Adipocyte (in vitro differentiated cells): ENCODE data around the gene AFAP1.

Experiments
- DNase-seq: peaks from one replicate; pipeline ENCODE4 v3.0.0-alpha.2; 2015; ENCODE audit warnings: low read depth
- H3K27me3 ChIP-seq: replicated peaks from 2 replicates; pipeline ENCODE4 v1.7.0; 2013; ENCODE audit warnings: mild to moderate bottlenecking, low read length, moderate library complexity; ENCODE audit not compliant: control insufficient read depth, insufficient read depth
- H3K36me3 ChIP-seq: 2 replicates; pipeline ENCODE4 v1.7.0; 2013; ENCODE audit warnings: low read length, mild to moderate bottlenecking, moderate library complexity; ENCODE audit not compliant: control insufficient read depth, insufficient read depth, severe bottlenecking
- H3K4me1 ChIP-seq: 2 replicates; pipeline ENCODE4 v1.7.0; 2013; ENCODE audit warnings: mild to moderate bottlenecking, low read length, moderate library complexity; ENCODE audit not compliant: control insufficient read depth, insufficient read depth
- H3K4me3 ChIP-seq: 2 replicates; pipeline ENCODE4 v1.7.0; 2013; ENCODE audit warnings: mild to moderate bottlenecking, low read length, moderate library complexity
- H3K9ac ChIP-seq: 2 replicates; pipeline ENCODE4 v1.7.0; 2013; ENCODE audit warnings: mild to moderate bottlenecking, low read length, moderate library complexity
- H3K9me3 ChIP-seq: 2 replicates; pipeline ENCODE4 v1.7.0; 2013; ENCODE audit warnings: mild to moderate bottlenecking, low read length, moderate library complexity; ENCODE audit not compliant: control insufficient read depth

The AFAP1 gene

GRCh38 chr4:7885216-7886006, 54.2 kb downstream of the AFAP1 start:
- Histone ChIP-seq H3K4me1 (peaks cover 42% of the 10 kb centered on the region), H3K4me3 (peak overlapping the region; percentile 53), H3K9ac (peak overlapping the region; percentile 14), H3K9me3 (peaks cover 8% of the 10 kb centered on the region), H3K27me3 (no peaks in the 10 kb centered on the region), H3K36me3 (peaks cover 8% of the 10 kb centered on the region)
- DNase-seq: no peak

DNA sequence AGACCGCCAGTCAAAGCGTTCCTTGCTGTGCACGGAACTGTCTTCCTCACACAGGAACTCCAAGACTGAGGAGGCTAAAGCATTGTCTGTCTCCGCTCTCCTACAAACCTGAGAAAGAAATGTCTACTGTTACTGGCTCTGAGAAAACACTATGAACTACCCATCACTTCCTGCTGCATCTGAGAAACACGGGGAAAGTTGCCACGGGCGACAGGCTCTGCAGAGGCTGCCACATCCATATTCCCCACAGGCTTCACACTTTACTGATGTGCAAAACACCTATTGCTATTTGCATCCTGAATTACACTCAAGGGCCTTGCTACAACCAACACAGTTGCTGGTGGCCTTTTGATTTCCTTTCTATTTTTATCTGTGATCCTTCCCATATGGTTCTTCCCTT, 59.0 kb downstream of the AFAP1 start:
- Histone ChIP-seq H3K9me3 (no peaks in the 10 kb centered on the region), H3K9ac (no peak overlapping the region), H3K27me3 (no peaks in the 10 kb centered on the region), H3K36me3 (peaks cover 8% of the 10 kb centered on the region), H3K4me1 (peaks cover 43% of the 10 kb centered on the region), H3K4me3 (no peak overlapping the region)
- no peak for DNase-seq

GRCh38 chr4:7879127-7879526, 60.5 kb downstream of the AFAP1 start:
- Histone ChIP-seq H3K4me3 (no peak overlapping the region), H3K9ac (peak overlapping the region; percentile 12), H3K9me3 (no peaks in the 10 kb centered on the region), H3K4me1 (peaks cover 35% of the 10 kb centered on the region), H3K27me3 (no peaks in the 10 kb centered on the region), H3K36me3 (no peaks in the 10 kb centered on the region)
- DNase-seq: no peak

DNA sequence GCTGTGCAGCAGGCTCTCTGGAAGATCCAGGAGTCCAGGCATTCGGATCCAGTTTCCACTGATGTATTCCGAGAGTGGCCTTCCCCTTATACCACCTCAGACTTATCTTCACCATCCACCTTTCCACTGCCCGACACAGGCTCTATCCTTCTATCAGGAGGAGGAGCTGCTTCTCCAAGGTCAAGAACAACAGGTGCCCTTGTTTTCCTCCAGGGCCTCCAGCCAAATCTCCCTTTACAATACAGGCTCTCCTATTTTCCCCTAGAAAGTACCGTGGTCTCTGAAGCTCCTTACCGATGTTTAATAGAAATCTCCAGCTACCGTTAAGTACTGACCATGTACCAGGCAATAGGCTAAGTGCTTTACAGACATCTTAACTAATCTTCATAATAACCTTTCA, 61.3 kb downstream of the AFAP1 start:
- Histone ChIP-seq H3K36me3 (no peaks in the 10 kb centered on the region), H3K4me1 (peaks cover 43% of the 10 kb centered on the region), H3K4me3 (no peak overlapping the region), H3K27me3 (no peaks in the 10 kb centered on the region), H3K9ac (no peak overlapping the region), H3K9me3 (no peaks in the 10 kb centered on the region)
- no peak for DNase-seq

GRCh38 chr4:7877176-7877575, 62.5 kb downstream of the AFAP1 start:
- no peak for DNase-seq
- no peaks in the 10 kb centered on the region for H3K36me3 ChIP-seq
- no peak overlapping the region for H3K9ac ChIP-seq
- H3K27me3 ChIP-seq: no peaks in the 10 kb centered on the region
- no peak overlapping the region for H3K4me3 ChIP-seq
- no peaks in the 10 kb centered on the region for H3K9me3 ChIP-seq
- peaks cover 46% of the 10 kb centered on the region for H3K4me1 ChIP-seq

- Histone ChIP-seq H3K9me3 (no peaks in the 10 kb centered on the region), H3K27me3 (no peaks in the 10 kb centered on the region), H3K4me1 (peaks cover 48% of the 10 kb centered on the region), H3K9ac (peak overlapping the region; percentile 13), H3K4me3 (peak overlapping the region; percentile 49), H3K36me3 (peaks cover 2% of the 10 kb centered on the region)
- no peak for DNase-seq
These were observed 63.3 kb downstream of the AFAP1 start for GRCh38 chr4:7876201-7876875.

DNA sequence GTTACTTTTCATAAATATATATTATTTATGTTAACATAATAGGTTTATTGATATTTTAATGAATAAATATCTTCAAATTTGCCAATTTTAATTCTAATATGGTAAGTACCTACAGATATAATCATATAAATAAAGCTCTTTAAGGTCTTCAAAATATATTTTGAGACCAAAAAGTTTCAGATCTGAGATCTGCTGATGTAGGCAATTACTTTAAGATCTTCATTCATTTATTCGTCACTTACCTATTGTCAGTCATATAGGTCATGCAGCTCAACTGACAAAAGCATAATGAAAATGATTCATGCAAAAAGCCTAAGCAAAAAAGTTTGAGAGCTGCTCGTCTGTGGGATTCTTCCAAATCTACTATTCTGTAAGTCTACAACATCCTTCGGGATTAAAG, 64.8 kb downstream of the AFAP1 start:
- H3K36me3 ChIP-seq: peaks cover 17% of the 10 kb centered on the region
- no peak overlapping the region for H3K9ac ChIP-seq
- H3K9me3 ChIP-seq: no peaks in the 10 kb centered on the region
- H3K4me3 ChIP-seq: no peak overlapping the region
- no peak for DNase-seq
- peaks cover 59% of the 10 kb centered on the region for H3K4me1 ChIP-seq
- no peaks in the 10 kb centered on the region for H3K27me3 ChIP-seq

DNA sequence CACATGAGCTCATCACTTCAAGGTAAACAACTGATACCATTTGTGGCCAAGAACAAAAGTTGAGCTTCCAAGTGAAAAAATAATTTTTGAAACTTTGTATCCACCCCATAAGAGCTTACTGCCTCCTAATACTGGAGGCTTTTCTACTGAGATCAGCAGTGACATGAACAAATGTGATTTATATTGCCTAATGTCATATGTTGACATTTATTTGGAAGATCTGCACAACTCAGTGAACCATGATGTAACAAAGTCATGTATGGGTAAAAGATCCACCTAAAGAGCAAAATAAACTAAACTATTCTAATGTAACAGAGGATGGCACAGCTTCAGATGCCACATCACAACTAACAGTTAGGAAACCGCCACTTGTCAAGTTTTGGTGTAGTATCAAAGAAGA, 65.8 kb downstream of the AFAP1 start:
- no peaks in the 10 kb centered on the region for H3K9me3 ChIP-seq
- H3K36me3 ChIP-seq: peaks cover 25% of the 10 kb centered on the region
- no peak overlapping the region for H3K9ac ChIP-seq
- peaks cover 49% of the 10 kb centered on the region for H3K4me1 ChIP-seq
- no peaks in the 10 kb centered on the region for H3K27me3 ChIP-seq
- DNase-seq: no peak
- H3K4me3 ChIP-seq: no peak overlapping the region

GRCh38 chr4:7872264-7872771, 67.3 kb downstream of the AFAP1 start:
- Histone ChIP-seq H3K4me1 (peaks cover 57% of the 10 kb centered on the region), H3K4me3 (peak overlapping the region; percentile 62), H3K27me3 (no peaks in the 10 kb centered on the region), H3K9ac (peak overlapping the region; percentile 30), H3K36me3 (peaks cover 39% of the 10 kb centered on the region), H3K9me3 (no peaks in the 10 kb centered on the region)
- DNase-seq: peak; percentile 95

DNA sequence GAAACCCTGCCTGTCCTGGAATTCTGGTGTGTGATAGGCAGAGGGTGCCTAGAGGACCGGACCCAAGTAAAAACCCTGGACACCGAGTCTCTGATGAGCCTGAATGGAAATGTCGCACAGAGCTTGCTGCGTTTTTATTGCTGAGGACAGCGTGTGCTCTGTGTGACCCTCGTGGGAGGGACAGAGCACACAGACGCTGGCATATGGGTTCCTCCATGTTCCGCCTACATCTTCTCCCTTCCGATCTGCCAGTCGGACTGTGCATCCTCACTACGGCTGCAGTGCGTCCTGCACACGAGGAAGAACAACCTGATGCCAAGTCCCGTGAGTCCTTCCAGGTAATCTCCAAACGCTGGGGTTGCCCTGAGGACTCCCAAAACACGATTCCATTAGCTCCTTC, 68.3 kb downstream of the AFAP1 start:
- Histone ChIP-seq H3K36me3 (peaks cover 41% of the 10 kb centered on the region), H3K4me3 (peak overlapping the region; percentile 62), H3K27me3 (no peaks in the 10 kb centered on the region), H3K9me3 (no peaks in the 10 kb centered on the region), H3K9ac (peak overlapping the region; percentile 30), H3K4me1 (peaks cover 57% of the 10 kb centered on the region)
- DNase-seq: no peak

DNA sequence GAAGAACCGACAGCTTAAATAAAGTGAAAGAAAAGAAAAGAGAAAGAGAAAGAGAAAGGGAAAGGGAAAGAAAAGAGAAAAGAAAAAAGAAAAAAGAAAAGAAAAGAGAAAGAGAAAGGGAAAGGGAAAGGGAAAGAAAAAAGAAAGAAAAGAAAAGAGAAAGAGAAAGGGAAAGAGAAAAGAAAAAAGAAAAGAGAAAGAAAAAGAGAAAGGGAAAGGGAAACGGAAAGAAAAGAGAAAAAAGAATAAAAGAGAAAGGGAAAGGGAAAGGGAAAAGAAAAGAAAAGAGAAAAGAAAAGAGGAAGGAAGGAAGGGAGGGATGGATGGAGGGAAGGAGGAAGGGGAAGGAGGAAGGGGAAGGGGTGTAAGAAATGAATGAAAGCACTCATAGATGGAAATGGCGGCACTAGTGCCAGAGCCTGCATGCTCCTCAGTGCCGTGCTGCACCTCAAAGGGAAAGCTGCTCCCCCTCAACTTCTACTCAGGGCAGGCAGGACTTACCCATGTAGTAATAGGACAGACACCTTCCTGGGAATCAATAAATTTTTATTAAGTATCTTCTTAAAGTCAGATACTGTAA, 70.7 kb downstream of the AFAP1 start:
- Histone ChIP-seq H3K9me3 (no peaks in the 10 kb centered on the region), H3K4me1 (peaks cover 49% of the 10 kb centered on the region), H3K4me3 (no peak overlapping the region), H3K9ac (no peak overlapping the region), H3K27me3 (no peaks in the 10 kb centered on the region), H3K36me3 (peaks cover 52% of the 10 kb centered on the region)
- no peak for DNase-seq
